ENCODE measurements around the gene CEMIP. TPM values are rescaled to one million over a fixed set of nuclear protein-coding genes. Genes with fewer than 3 reads are reported as not detected.

Gene CEMIP
- total and polyA plus RNA-seq, 2 of the 13 experiments (the other 11 are each of a cell fraction or from before 2014, with no cell fraction given) = 4.3 to 28.5 TPM

DNA sequence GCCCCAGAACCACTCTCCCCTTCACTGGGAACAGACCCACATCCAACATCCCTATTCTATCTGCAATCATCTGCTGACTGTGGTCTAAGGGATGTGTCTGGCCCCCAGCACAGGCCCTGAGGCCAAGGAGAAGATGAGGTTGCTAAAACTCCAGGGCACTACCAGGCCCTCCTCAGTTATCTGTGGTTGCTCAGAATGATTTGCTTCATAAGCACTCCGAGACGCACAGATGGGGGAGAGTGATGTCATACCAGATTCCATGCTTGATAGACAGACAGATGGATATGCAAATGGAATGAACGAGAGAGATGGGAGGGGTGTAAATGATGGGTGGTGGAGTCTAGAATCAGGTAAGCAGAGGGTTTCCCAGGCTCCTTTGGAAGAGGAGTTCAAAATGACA lies 57.8 kb downstream of the CEMIP start:
- in situ Hi-C loops (cut with HindIII; ENCODE audit: extremely low pct_ligation_motif_present, low pct_unique_long_range_greater_than_20kb) = no loop called here
- peak; percentile 21; the same call in 1 of the 2 replicates for TF ChIP-seq ATF7 (IDR thresholded peaks at IDR 0.05)
- no peak for TF ChIP-seq ATF7 (CRISPR knock-in tag; IDR thresholded peaks at IDR 0.05)
- TF ChIP-seq ZSCAN29 (CRISPR knock-in tag; conservative IDR thresholded peaks at IDR 0.05) = no peak
- DNase-seq (ENCODE audit: low spot score) = no peak
- no peaks in the 10 kb centered on the region for H3K27me3 ChIP-seq (ENCODE audit: control insufficient read depth in 1 of 2, insufficient read depth in 2 of 2, low read length in 2 of 2)
- no peaks in the 10 kb centered on the region for H4K20me1 ChIP-seq (ENCODE audit: insufficient read depth, low read length)
- peaks cover 2 to 3% of the 10 kb centered on the region in 2 experiments; a peak in 2 of 5 replicates for H3K36me3 ChIP-seq (replicated peaks in 1 of 2; ENCODE audit: control insufficient read depth in 1 of 2, insufficient read depth in 2 of 2, low read length in 2 of 2)
- ChIA-PET CTCF (ENCODE audit: low intra/inter-chr PET ratio, low total read pairs) (no interaction called here), POLR2A (no interaction called here)
- no peaks in the 10 kb centered on the region for H3K9me3 ChIP-seq (ENCODE audit: low read length)
- H3K9ac ChIP-seq (ENCODE audit: insufficient read depth, low read depth, low read length) = no peak overlapping the region
- WGBS (ENCODE audit: low lambda C conversion rate) = 93% methylated on average over 3 of the region's 3 CpGs
- no peak overlapping the region for H3K4me2 ChIP-seq (ENCODE audit: low read depth, low read length)
- no peak overlapping the region for H3K4me3 ChIP-seq (replicated peaks in 1 of 3; ENCODE audit: insufficient read depth in 1 of 3, low read depth in 2 of 3, low read length in 3 of 3)
- peaks cover 97% of the 10 kb centered on the region for H3K4me1 ChIP-seq (ENCODE audit: insufficient read depth, low read length)
- intact Hi-C loops (cut with micrococcal nuclease; ENCODE audit: unreplicated experiment) = no loop called here
- ATAC-seq = no peak
- no peak overlapping the region for H3K27ac ChIP-seq (ENCODE audit: extremely low read length, insufficient read depth, low read length)
- BruUV-seq (replicated peaks) = no TSS peak
- FAIRE-seq = no peak
- H2AFZ ChIP-seq (ENCODE audit: low read length) = no peak overlapping the region
- no peaks in the 10 kb centered on the region for H3K79me2 ChIP-seq (ENCODE audit: insufficient read depth, low read length)

DNA sequence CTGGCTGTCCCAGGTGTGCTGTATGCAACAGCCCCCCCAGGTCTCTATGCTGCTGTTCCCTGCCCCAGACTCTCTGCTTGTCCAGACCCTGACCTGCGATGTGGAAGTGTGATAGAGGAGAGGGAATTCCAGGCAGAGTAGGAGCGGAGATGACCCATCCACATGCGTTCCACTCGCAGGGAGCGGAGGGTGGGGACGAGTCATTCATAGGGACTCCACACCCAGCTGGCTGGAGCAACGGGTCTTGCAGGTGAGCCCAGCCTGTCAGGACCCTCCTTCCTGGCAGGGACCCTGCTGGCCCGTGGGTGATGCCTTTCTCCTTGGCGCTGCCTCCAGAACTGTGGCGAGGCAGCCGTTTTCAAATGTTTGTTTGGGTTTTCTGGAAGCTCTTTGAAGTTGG lies 58.8 kb downstream of the CEMIP start:
- peaks cover 99% of the 10 kb centered on the region for H3K4me1 ChIP-seq (ENCODE audit: insufficient read depth, low read length)
- no peaks in the 10 kb centered on the region for H3K27me3 ChIP-seq (ENCODE audit: control insufficient read depth in 1 of 2, insufficient read depth in 2 of 2, low read length in 2 of 2)
- ATAC-seq (no peak), FAIRE-seq (no peak), DNase-seq (ENCODE audit: low spot score) (no peak)
- H3K9ac ChIP-seq (ENCODE audit: insufficient read depth, low read depth, low read length) = no peak overlapping the region
- H3K79me2 ChIP-seq (ENCODE audit: insufficient read depth, low read length) = no peaks in the 10 kb centered on the region
- in situ Hi-C loops (cut with HindIII; ENCODE audit: extremely low pct_ligation_motif_present, low pct_unique_long_range_greater_than_20kb) (no loop called here), intact Hi-C loops (cut with micrococcal nuclease; ENCODE audit: unreplicated experiment) (loop anchor here (2.0 kb wide), 1 partner anchor 33 kb away; no protein-coding TSS in a partner anchor)
- peak; percentile 37 for TF ChIP-seq PRPF4 (IDR thresholded peaks at IDR 0.05; ENCODE audit: low read depth, low read length, poor library complexity, severe bottlenecking)
- no peak for TF ChIP-seq ONECUT2 (CRISPR knock-in tag; IDR thresholded peaks at IDR 0.05)
- TF ChIP-seq NRL (CRISPR knock-in tag; IDR thresholded peaks at IDR 0.05; ENCODE audit: borderline replicate concordance) = 0 out of 2 replicates have a peak, but pooled peaks have one; percentile 23
- TF ChIP-seq MLLT10 (CRISPR knock-in tag; IDR thresholded peaks at IDR 0.05) = no peak
- 0 out of 2 replicates have a peak, but pooled peaks have one; percentile 16 for TF ChIP-seq HNRNPL (IDR thresholded peaks at IDR 0.05; ENCODE audit: low read depth, low read length)
- TF ChIP-seq POGZ (CRISPR knock-in tag; IDR thresholded peaks at IDR 0.05) = no peak
- TF ChIP-seq ZNF333 (CRISPR knock-in tag; IDR thresholded peaks at IDR 0.05; ENCODE audit: borderline replicate concordance) = 0 out of 2 replicates have a peak, but pooled peaks have one; percentile 1
- no peak for TF ChIP-seq ZKSCAN8 (CRISPR knock-in tag; IDR thresholded peaks at IDR 0.05; ENCODE audit: borderline replicate concordance)
- peak; percentile 86 for TF ChIP-seq ZBTB38 (CRISPR knock-in tag; IDR thresholded peaks at IDR 0.05)
- no TSS peak for BruUV-seq (replicated peaks)
- H4K20me1 ChIP-seq (ENCODE audit: insufficient read depth, low read length) = no peaks in the 10 kb centered on the region
- no peaks in the 10 kb centered on the region for H3K9me3 ChIP-seq (ENCODE audit: low read length)
- WGBS (ENCODE audit: low lambda C conversion rate) = 97% methylated on average over 8 of the region's 11 CpGs
- no peak overlapping the region for H2AFZ ChIP-seq (ENCODE audit: low read length)
- ChIA-PET POLR2A (interaction anchor here (0.9 to 5.4 kb wide), 4 partner anchors 17 to 58 kb away, joined by 4 to 53 read pairs (median 14); partner anchors contain the start of gene CEMIP), CTCF (ENCODE audit: low intra/inter-chr PET ratio, low total read pairs) (no interaction called here)
- H3K36me3 ChIP-seq (replicated peaks in 1 of 2; ENCODE audit: control insufficient read depth in 1 of 2, insufficient read depth in 2 of 2, low read length in 2 of 2) = peaks cover 2 to 3% of the 10 kb centered on the region in 2 experiments; a peak in 2 of 5 replicates
- H3K4me2 ChIP-seq (ENCODE audit: low read depth, low read length) = no peak overlapping the region; the same call in 1 of the 2 replicates
- H3K27ac ChIP-seq (ENCODE audit: extremely low read length, insufficient read depth, low read length) = peak overlapping the region; percentile 93
- H3K4me3 ChIP-seq (replicated peaks in 1 of 3; ENCODE audit: insufficient read depth in 1 of 3, low read depth in 2 of 3, low read length in 3 of 3) = no peak overlapping the region
